ENCODE measurements around the gene ATRAID.

DNA sequence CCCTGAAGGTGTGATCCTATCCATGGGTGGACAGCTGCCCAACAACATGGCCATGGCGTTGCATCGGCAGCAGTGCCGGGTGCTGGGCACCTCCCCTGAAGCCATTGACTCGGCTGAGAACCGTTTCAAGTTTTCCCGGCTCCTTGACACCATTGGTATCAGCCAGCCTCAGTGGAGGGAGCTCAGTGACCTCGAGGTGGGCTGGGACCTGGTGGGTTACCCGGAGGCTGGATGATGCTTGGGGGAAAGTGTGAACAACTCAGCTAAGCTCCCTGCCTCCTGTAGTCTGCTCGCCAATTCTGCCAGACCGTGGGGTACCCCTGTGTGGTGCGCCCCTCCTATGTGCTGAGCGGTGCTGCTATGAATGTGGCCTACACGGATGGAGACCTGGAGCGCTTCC is 21.5 kb downstream of the ATRAID start:
- TF ChIP-seq TAF1 (IDR thresholded peaks at IDR 0.05; ENCODE audit: borderline replicate concordance, low read depth, low read length): no peak
- TF ChIP-seq POLR2AphosphoS5 (IDR thresholded peaks at IDR 0.05; ENCODE audit: low read depth, low read length): no peak
- no peak for TF ChIP-seq POLR2A (IDR thresholded peaks at IDR 0.05; ENCODE audit: low read depth, low read length)
